HG02678 (cell line): Measurements from ENCODE around the gene FKBP4.

ENCODE experiments used
- ATAC-seq: cut with Tn5 transposase; IDR thresholded peaks from one replicate; pipeline ENCODE4 v1.9.1; 2021; ENCODE audit warnings: mild to moderate bottlenecking, moderate library complexity; ENCODE audit not compliant: unreplicated experiment

Gene FKBP4

DNA sequence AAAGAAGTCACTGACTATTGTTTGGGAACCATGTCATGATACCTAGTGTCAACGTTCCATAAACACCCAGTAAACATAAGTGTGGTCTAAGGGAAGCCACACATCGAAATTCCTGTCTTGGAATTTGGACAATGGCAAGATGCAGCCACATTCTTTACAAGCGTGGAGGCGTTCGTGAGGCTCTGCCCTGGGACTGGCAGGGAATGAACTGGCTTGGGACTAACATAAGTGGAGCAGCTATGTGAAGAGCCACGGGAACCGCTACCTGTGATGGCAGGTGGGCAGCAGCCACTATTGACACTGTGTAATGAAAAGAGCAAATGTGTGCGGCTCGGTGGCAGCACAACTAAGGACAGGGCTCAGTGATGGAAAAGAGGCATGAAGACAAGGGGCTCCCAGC, 50.0 kb downstream of the FKBP4 start:
- no peak for ATAC-seq

DNA sequence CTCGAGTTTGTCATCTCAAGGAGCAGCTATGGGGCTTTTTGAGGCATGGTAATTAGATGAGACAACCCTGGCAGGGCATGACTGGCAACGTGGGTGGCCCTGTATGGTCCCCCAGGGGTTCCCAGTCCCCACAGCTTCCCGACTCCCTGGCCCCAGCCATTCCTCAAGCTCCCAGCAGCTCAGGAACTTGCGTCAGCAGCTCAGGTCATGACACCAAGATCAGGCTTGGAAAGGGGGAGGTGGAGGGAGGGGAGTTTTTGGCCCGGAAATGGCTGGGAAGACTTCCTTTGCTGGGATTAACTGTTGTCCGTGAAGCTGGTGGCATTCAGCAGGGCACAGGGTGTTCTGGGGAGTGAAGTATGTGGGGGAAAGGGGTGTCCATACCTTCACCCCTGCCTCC, 50.5 kb downstream of the FKBP4 start:
- no peak for ATAC-seq

DNA sequence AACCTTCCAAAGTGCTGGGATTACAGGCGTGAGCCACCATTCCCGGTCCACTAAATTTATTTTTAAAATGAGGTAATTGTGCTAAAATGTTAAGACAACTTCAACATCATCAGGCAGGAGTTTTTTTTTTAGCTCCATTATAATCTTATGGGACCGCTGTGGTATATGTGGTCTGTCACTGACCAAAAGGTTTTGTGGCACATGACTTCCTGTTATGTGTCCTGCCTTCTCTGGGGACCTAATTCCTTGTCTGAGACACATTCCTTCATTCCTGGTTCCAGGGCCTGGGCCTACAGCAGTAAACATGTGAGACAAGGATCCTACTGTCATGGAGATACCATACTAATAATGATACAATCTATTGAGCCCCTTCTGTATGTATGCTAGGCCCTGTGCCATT, 57.2 kb downstream of the FKBP4 start:
- ATAC-seq = no peak

DNA sequence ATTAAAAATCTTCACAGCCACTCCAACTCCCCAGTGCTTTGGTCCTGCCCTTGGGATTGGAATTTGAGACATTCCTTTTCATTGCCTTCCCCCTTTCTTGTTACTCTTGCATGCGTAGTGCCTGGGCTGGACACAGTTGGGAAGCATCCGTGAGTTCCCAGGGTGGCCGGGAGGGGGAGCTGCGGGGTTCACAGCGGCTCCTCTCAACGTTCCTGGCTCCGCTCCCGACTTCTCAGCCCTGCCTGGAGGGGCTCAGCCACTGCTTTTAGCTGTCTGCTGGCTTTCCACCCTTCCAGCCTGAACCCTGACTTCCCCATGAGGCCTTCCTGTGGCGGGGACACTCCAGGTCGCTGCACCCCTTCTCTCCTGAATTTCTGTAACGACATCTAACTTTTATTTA, 58.9 kb downstream of the FKBP4 start:
- no peak for ATAC-seq
